Stomach (tissue), 9 donors: ENCODE data around the gene PDE3A. TPM values are rescaled to one million over a fixed set of nuclear protein-coding genes. Genes with fewer than 3 reads are reported as not detected.
A peak's percentile ranks its signal among the peaks of the same experiment; 100 is the strongest.

Experiments
- DNase-seq, 2 donors: peaks; one replicate each; pipeline versions ENCODE4 v3.0.0 to v3.0.0-alpha.2; 2013 to 2019
- H3K27ac ChIP-seq, 5 donors: fragments of 200-600 bp in 4 of 5; sonication (generic) in 4 of 5; one replicate each; pipeline ENCODE4 v1.5.1; 2013 to 2019; ENCODE audit warnings: mild to moderate bottlenecking in 1 of 5, moderate library complexity in 1 of 5
- H3K27me3 ChIP-seq, 3 donors: fragments of 200-600 bp; sonication (generic); one replicate each; pipeline ENCODE4 v1.5.1; 2017 to 2019; ENCODE audit warnings: mixed run types in 1 of 3
- H3K36me3 ChIP-seq, 4 donors: fragments of 200-600 bp; sonication (generic); 1 replicate in 3 of 4; 2 replicates in 1 of 4; pipeline ENCODE4 v1.5.1; 2016 to 2019
- H3K4me1 ChIP-seq, 4 donors: fragments of 200-600 bp; sonication (generic); one replicate each; pipeline ENCODE4 v1.5.1; 2016 to 2019
- H3K4me3 ChIP-seq, 4 donors: fragments of 200-600 bp; sonication (generic) in 3 of 4; one replicate each; pipeline ENCODE4 v1.5.1; 2016 to 2019; ENCODE audit warnings: mild to moderate bottlenecking in 1 of 4
- H3K9me3 ChIP-seq, 4 donors: fragments of 200-600 bp; sonication (generic); one replicate each; pipeline ENCODE4 v1.5.1; 2016 to 2019
- EP300 ChIP-seq: sonication (generic); formaldehyde crosslinking; IDR thresholded peaks from one replicate; pipeline ENCODE4 v1.6.1; 2017; ENCODE audit warnings: antibody characterized with exemption
- POLR2A ChIP-seq, 4 donors: fragments of 450-650 bp; IDR thresholded peaks; one replicate each; pipeline ENCODE4 v1.6.1; 2016; ENCODE audit warnings: antibody characterized with exemption in 4 of 4, control low read depth in 2 of 4, mild to moderate bottlenecking in 1 of 4, moderate library complexity in 1 of 4
- POLR2AphosphoS5 ChIP-seq, 3 donors: sonication (generic); formaldehyde crosslinking; IDR thresholded peaks; one replicate each; pipeline ENCODE4 v1.6.1; 2016; ENCODE audit warnings: antibody characterized with exemption in 3 of 3
- WGBS, 5 donors: extraction: QIAGEN DNeasy Blood & Tissue Kit in 3 of 5; methylation state at CpG; one replicate each; pipeline versions ENCODE4 v1.1.5 to v1.1.7; 2013 to 2018; 5-methylcytosine and 5-hydroxymethylcytosine counted together
- intact Hi-C: fragments of 100-400 bp; cut with DNase I; formaldehyde crosslinking; loops from one replicate; pipeline ENCODE4 v1.15.1; 2023; ENCODE audit warnings: low total_unique reads
- polyA plus RNA-seq, 3 donors: library from polyadenylated mRNA; stranded (reverse); fragments of 200-250 nt; gene quantifications; one replicate each; pipeline ENCODE4 v1.2.3, GENCODE V29; 2013
- total RNA-seq, 5 donors: library from RNA; depleted of rRNA; stranded (reverse); fragments of >200 nt; gene quantifications; one replicate each; pipeline versions ENCODE4 v1.1.0 to v1.2.3, GENCODE V29; 2014 to 2016
- TF ChIP-seq, protein P1 (sequence below), 7 experiments: fragments of 450-650 bp in 4 of 7; fragments of 200-600 bp in 3 of 7; sonication (generic) in 3 of 7; IDR thresholded peaks; one replicate each; pipeline ENCODE4 v1.5.1; 2016 to 2019; ENCODE audit warnings: antibody characterized with exemption in 7 of 7, control low read depth in 2 of 7, mild to moderate bottlenecking in 1 of 7
- donor health status: healthy with polysubstance abuse.
- donor health status: Bipolar disorder and iron deficiency.
- donor health status: healthy.

PDE3A gene
- total and polyA plus RNA-seq, 8 donors: 0.19 to 50.9 (median 12.0) TPM

DNA sequence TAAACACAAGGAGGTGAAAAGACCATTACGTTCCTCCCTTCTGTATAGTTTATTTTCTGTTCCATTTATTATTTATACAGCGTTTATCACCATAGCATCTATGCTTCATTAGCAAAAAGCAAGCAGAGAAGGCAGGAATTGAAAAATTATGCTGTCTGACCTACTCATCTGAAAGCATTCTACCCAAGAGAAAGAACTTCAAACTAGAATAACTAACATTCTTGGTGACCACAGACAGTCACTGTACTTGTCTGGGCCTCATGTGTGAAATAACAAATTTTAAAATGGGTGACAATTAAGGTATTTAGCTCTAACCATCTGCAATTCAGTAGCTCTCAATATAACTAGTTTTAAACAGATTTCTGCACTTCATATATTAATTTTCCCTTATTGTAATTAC lies 29.3 kb upstream of the PDE3A start:
- 46 to 55% (median 48%) methylated on average over 2 of the region's 2 CpGs for WGBS, 5 donors
- Histone ChIP-seq H3K27me3 (no peaks in the 10 kb centered on the region), H3K9me3 (peaks cover 0 to 25% (median 14%) of the 10 kb centered on the region in 4 donors), H3K36me3 (no peaks in the 10 kb centered on the region), H3K4me1 (no peaks in the 10 kb centered on the region), H3K4me3 (no peak overlapping the region), H3K27ac (no peak overlapping the region)
- TF ChIP-seq POLR2AphosphoS5 (IDR thresholded peaks at IDR 0.05): no peak
- no peak for TF ChIP-seq POLR2A (IDR thresholded peaks at IDR 0.05)
- DNase-seq: no peak
- intact Hi-C loops: no loop called here

DNA sequence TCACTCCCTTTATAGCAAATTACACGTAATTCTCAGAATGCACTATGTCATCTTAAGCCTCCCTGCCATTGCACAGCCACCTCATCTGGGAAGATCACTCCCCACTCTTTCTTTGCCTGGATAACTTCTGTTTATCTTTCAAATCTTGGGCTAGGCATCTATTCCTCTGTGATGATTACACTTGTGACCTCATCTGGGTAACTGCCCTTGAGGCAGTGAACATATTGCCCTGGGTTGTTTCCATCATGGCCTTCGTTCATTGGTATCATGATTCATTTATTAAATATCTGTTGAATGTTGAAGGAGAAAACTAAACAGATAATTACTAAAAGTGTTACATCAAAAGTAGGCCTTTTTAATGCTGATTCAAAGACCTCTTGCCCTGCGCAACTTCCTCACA lies 26.2 kb upstream of the PDE3A start:
- TF ChIP-seq POLR2AphosphoS5 (IDR thresholded peaks at IDR 0.05): no peak
- TF ChIP-seq POLR2A (IDR thresholded peaks at IDR 0.05): no peak
- TF ChIP-seq, protein P1, sequence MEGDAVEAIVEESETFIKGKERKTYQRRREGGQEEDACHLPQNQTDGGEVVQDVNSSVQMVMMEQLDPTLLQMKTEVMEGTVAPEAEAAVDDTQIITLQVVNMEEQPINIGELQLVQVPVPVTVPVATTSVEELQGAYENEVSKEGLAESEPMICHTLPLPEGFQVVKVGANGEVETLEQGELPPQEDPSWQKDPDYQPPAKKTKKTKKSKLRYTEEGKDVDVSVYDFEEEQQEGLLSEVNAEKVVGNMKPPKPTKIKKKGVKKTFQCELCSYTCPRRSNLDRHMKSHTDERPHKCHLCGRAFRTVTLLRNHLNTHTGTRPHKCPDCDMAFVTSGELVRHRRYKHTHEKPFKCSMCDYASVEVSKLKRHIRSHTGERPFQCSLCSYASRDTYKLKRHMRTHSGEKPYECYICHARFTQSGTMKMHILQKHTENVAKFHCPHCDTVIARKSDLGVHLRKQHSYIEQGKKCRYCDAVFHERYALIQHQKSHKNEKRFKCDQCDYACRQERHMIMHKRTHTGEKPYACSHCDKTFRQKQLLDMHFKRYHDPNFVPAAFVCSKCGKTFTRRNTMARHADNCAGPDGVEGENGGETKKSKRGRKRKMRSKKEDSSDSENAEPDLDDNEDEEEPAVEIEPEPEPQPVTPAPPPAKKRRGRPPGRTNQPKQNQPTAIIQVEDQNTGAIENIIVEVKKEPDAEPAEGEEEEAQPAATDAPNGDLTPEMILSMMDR (IDR thresholded peaks at IDR 0.05): no peak
- no peak for TF ChIP-seq EP300
- Histone ChIP-seq H3K4me1 (peaks cover 0 to 3% (median 0%) of the 10 kb centered on the region in 4 donors), H3K9me3 (no peaks in the 10 kb centered on the region), H3K27ac (no peak overlapping the region), H3K36me3 (no peaks in the 10 kb centered on the region), H3K4me3 (no peak overlapping the region), H3K27me3 (no peaks in the 10 kb centered on the region)
- DNase-seq: no peak
- intact Hi-C loops: no loop called here
- WGBS, 5 donors: 67 to 87% (median 85%) methylated on average over 3 of the region's 3 CpGs

DNA sequence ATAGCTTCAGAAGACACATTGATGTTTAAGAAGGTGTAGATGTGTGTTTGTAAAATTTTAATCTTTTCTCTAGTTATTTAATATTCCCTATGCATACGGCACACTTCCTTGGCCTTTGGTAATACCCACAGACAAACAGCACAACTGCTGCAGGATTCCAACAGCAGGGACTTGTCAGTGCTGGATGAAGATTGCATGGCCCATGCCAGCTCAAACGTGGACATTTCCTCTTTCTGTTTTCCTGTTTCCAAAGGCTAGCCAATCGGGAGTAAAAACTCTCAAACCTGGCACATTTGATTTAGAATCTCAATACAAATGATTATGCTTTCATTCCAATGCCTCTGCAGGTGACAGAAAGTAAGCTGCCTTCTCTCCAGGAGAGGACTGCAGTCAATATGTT lies 22.5 kb upstream of the PDE3A start:
- H3K36me3 ChIP-seq: no peaks in the 10 kb centered on the region
- no peaks in the 10 kb centered on the region for H3K27me3 ChIP-seq
- intact Hi-C loops: no loop called here
- WGBS, 5 donors: 37 to 51% (median 46%) methylated on average over 3 of the region's 3 CpGs
- DNase-seq: no peak
- H3K4me1 ChIP-seq: peaks cover 0 to 4% (median 2%) of the 10 kb centered on the region in 4 donors
- TF ChIP-seq EP300: no peak
- TF ChIP-seq POLR2A (IDR thresholded peaks at IDR 0.05): no peak
- TF ChIP-seq, protein P1 (IDR thresholded peaks at IDR 0.05): no peak
- TF ChIP-seq POLR2AphosphoS5 (IDR thresholded peaks at IDR 0.05): no peak
- H3K4me3 ChIP-seq: no peak overlapping the region
- H3K27ac ChIP-seq: no peak overlapping the region
- no peaks in the 10 kb centered on the region for H3K9me3 ChIP-seq

DNA sequence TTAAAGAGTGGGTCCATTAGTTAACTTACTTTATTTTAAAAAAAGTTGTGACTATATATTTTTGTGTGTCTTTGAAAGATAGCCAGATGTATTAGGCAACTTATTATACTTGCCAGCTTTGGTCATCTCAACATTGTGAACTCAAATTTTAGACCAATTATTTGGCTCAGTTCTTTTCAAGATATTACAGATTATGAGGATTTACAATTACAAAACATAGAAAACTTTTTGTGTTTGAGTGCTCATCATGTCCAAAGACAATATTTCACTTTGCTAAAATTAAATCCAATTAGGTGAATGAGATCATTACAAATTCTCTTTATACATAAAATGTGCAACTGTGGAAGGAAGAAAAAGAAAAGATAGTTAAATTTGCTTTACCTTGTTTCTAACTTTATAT lies 18.3 kb upstream of the PDE3A start:
- Histone ChIP-seq H3K4me1 (peaks cover 0 to 14% (median 2%) of the 10 kb centered on the region in 4 donors), H3K9me3 (no peaks in the 10 kb centered on the region), H3K4me3 (no peak overlapping the region), H3K36me3 (no peaks in the 10 kb centered on the region), H3K27ac (peak overlapping the region in 1 of 5 donors; percentile 7), H3K27me3 (no peaks in the 10 kb centered on the region)
- no peak for TF ChIP-seq POLR2A (IDR thresholded peaks at IDR 0.05)
- no peak for TF ChIP-seq EP300
- no peak for TF ChIP-seq POLR2AphosphoS5 (IDR thresholded peaks at IDR 0.05)
- TF ChIP-seq, protein P1 (IDR thresholded peaks at IDR 0.05): no peak
- intact Hi-C loops: no loop called here
- DNase-seq: no peak

DNA sequence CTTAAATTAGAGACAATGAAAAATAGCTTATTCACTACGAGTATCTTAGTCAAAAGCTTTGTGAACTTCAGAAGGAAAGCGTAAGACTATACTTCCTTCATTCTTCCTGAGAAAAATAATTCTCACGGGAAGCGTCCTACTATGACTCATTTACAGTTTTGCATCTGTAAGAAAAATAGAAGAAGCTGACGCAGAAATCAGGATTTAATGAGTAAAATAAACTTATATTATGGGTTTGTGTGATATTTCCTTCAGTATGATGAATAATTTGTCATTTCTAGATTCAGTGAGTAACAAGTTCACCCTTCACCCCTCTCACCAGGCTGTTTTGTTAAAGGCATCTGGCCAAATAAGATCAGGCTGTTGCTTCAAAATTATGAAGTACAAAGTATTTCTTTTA lies 17.8 kb upstream of the PDE3A start:
- Histone ChIP-seq H3K27me3 (no peaks in the 10 kb centered on the region), H3K4me3 (no peak overlapping the region), H3K4me1 (peaks cover 0 to 14% (median 2%) of the 10 kb centered on the region in 4 donors), H3K9me3 (no peaks in the 10 kb centered on the region), H3K36me3 (no peaks in the 10 kb centered on the region), H3K27ac (peak overlapping the region in 1 of 5 donors; percentile 7)
- intact Hi-C loops: no loop called here
- 49 to 69% (median 65%) methylated on average over 5 of the region's 5 CpGs for WGBS, 5 donors
- peak in 1 of 2 donors; percentile 21 for DNase-seq
- TF ChIP-seq, protein P1 (IDR thresholded peaks at IDR 0.05): no peak
